Measurements from ENCODE around the gene GSTO2.
A peak's percentile ranks its signal among the peaks of the same experiment; 100 is the strongest.

The GSTO2 gene

GRCh38 chr10:104337521-104337984 lies 68.6 kb downstream of the GSTO2 start:
- no peak for DNase-seq (ENCODE audit: low read depth in 2 of 2, low spot score in 1 of 2)

- peak in 1 of 2 donors; percentile 46 for DNase-seq (ENCODE audit: low read depth in 2 of 2, low spot score in 1 of 2)
These were observed 69.2 kb downstream of the GSTO2 start, which contains the start of gene ITPRIP for GRCh38 chr10:104337985-104338735. ITPRIP (minus strand) TSS chr10:104338465; CDS start chr10:104316051, 22,414 bp downstream.

GRCh38 chr10:104339469-104340110 lies 70.6 kb downstream of the GSTO2 start:
- no peak for DNase-seq (ENCODE audit: low read depth in 2 of 2, low spot score in 1 of 2)

- no peak for DNase-seq (ENCODE audit: low read depth in 2 of 2, low spot score in 1 of 2)
These were observed 71.1 kb downstream of the GSTO2 start for GRCh38 chr10:104340111-104340526.

- DNase-seq (ENCODE audit: low read depth in 2 of 2, low spot score in 1 of 2) = no peak
These were observed 71.7 kb downstream of the GSTO2 start for GRCh38 chr10:104340641-104341040.

- DNase-seq (ENCODE audit: low read depth in 2 of 2, low spot score in 1 of 2) = no peak
These were observed 74.0 kb downstream of the GSTO2 start for GRCh38 chr10:104342941-104343411.

- no peak for DNase-seq (ENCODE audit: low read depth in 2 of 2, low spot score in 1 of 2)
These were observed 75.2 kb downstream of the GSTO2 start for GRCh38 chr10:104344219-104344618.

GRCh38 chr10:104345515-104345914 lies 76.5 kb downstream of the GSTO2 start:
- DNase-seq (ENCODE audit: low read depth in 2 of 2, low spot score in 1 of 2) = no peak

GRCh38 chr10:104345941-104346340 lies 77.0 kb downstream of the GSTO2 start:
- no peak for DNase-seq (ENCODE audit: low read depth in 2 of 2, low spot score in 1 of 2)

GRCh38 chr10:104347295-104348045 lies 78.5 kb downstream of the GSTO2 start:
- no peak for DNase-seq (ENCODE audit: low read depth in 2 of 2, low spot score in 1 of 2)

GRCh38 chr10:104348601-104349000 lies 79.6 kb downstream of the GSTO2 start:
- no peak for DNase-seq (ENCODE audit: low read depth in 2 of 2, low spot score in 1 of 2)

- no peak for DNase-seq (ENCODE audit: low read depth in 2 of 2, low spot score in 1 of 2)
These were observed 80.7 kb downstream of the GSTO2 start for GRCh38 chr10:104349623-104350126.

GRCh38 chr10:104350127-104350635 lies 81.2 kb downstream of the GSTO2 start:
- no peak for DNase-seq (ENCODE audit: low read depth in 2 of 2, low spot score in 1 of 2)

- no peak for DNase-seq (ENCODE audit: low read depth in 2 of 2, low spot score in 1 of 2)
These were observed 82.2 kb downstream of the GSTO2 start for GRCh38 chr10:104351061-104351702.

GRCh38 chr10:104351919-104352318 lies 82.9 kb downstream of the GSTO2 start:
- DNase-seq (ENCODE audit: low read depth in 2 of 2, low spot score in 1 of 2) = no peak

- DNase-seq (ENCODE audit: low read depth in 2 of 2, low spot score in 1 of 2) = peak; percentile 76 to 83
These were observed 84.5 kb downstream of the GSTO2 start, which contains the start of gene CFAP58 for GRCh38 chr10:104353325-104354048. CFAP58 (plus strand) TSS chr10:104353833; CDS start chr10:104353898, 65 bp downstream.
